GM21447 (cell line): ENCODE data around the gene POC1A.

ENCODE experiments used
- ATAC-seq: cut with Tn5 transposase; IDR thresholded peaks from one replicate; pipeline ENCODE4 v1.9.1; 2021; ENCODE audit not compliant: unreplicated experiment

POC1A gene

DNA sequence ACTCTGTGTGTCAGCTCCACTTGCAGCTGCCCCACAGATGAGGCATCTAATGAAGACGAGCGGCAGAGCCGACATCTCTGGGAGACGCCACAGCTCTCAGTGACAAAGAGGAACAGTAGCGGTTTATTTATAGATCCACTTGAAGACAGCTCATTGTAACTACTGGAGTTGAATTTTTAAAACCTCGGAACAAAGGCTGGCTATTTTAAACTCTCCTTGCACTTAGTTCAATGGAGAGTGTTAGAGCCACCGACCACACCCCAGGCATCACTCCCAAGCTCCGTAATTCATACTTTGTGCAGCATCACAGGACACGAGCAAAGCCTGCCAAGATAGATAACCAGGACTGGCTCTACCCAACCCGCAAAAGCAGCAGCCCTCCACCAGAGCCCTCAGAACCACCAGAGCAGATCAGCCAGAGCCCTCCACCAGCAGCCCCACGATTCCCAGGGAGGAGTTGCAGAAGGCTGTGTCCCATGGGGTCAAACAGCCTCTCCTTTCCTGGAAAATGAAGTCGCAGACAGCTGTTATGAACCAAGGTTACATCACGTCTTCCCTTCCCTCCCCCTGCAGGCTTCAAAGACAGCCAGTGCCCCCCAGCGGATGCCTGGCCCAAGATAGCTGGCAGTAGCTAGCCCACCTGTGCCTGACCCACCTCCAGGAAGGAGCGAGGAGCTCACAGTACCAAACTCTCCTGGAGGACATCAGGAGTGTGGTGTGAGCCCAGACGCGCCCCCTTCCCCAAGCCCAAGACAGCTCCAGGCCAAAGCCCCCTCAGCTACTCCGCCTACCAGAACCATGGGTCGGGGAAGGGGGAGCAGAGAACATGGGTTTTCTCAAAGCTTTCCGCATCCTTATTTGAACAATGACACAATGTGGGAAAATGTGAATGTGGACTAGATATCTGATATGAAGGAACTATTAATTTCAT is 45.7 kb downstream of the POC1A start:
- no peak for ATAC-seq

DNA sequence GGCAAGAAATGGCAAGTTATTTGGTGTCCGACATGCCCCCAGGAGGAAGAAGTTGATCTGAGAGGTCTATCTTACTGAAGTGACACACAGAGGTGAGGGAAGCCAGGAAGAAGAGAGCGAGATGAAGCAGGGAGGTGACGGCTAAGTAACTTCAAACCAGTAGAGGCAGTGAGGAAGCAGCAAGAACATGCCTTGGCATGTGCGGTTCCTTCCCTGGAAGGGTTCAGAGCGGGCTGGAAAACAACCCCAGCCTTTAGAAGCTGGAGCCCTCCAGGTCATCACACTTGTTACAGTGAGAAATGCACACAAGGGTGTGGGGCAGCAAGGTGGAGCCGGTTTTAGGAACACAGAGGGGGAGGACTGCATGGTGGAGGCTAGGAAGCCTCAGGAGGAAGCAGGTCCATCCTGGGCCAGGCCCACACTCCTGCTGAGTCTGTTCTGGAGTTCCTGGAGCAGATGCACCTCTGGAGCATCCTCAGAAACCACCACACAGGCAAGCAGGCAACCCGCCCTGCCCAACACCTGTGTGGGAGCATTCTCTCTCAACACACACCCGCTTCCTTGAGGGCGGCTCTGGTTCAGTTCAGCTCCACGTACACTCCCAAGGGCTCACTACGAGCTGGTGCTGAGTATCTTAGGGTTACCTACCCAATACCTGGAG is 47.1 kb downstream of the POC1A start:
- ATAC-seq = no peak

DNA sequence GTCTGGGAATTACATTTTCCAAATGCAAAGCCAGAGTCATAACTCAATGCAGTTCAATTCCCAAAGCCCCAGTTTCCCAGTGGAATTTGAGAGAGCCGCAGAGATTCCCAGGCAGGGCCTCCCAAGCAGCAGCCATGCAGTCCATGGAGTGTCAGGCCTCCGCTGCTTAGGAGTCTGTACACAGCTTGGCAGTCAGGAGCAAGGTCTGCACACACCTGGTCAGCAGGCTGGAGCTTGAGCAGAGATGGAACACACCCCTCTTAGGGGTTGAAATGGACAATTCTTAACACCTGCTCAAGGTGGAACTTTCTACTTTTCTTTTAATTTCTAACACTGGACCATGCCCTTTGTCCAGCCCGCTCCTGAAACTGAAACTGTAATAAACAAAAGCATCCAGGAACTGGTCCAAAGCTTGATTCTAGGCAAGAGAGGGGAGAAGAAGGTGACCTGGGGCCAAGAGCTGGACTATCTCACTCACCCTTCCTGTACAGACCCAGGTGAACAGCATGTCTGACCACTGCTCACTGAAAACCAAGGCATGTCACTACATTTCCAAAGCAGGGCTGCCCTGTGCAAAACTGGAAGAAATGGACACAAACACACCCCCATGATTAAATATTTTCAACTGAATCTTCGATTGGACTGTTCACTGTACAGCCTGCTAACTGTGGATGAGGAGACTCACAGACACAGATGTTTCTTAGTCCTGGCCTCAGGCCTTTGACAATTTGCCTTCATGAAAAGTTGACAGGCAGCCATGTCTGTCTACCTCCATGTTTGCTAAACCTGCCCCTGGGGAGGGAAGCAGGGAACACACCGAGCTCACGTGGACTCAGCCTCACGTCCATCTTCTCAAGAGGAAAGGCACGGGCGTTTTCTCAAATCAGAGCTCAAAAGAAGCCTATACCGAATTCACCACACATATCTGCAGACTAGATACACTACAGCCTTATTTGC is 49.3 kb downstream of the POC1A start:
- ATAC-seq = no peak

DNA sequence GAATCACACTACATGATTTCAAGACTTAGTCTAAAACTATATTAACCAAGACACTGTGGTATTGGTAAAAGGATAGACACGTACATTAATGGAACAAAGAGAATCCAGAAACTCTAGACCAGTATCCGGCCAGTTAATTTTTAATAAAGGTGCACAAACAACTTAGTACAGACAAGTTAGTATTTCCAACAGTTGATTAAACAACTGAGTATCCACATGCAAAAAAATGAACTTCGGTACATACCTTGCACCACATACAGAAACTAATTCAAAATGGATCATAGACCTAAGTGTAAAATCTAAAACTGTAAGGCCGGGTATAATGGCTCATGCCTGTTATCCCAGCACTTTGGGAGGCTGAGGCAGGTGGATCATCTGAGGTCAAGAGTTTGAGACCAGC is 51.3 kb downstream of the POC1A start:
- ATAC-seq = no peak

DNA sequence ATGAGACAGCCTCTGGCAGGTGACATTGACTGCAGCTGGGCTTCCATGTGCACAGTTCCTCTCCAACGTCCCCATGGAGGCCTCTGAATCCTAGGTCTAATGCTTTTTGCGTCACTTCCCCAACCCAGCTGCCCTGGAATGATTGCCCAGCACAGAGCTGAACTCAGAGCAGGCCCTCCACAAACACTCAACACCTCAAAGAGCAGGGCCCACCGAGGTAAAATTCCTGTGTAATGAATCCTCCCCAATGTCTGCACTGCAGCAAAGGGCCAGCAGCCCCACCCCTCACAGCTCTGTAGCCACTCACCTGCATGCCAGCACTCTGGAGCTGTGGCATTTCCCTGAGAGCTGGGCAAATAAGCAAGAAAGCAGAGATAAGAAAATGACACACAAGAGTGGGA is 55.2 kb downstream of the POC1A start:
- no peak for ATAC-seq

DNA sequence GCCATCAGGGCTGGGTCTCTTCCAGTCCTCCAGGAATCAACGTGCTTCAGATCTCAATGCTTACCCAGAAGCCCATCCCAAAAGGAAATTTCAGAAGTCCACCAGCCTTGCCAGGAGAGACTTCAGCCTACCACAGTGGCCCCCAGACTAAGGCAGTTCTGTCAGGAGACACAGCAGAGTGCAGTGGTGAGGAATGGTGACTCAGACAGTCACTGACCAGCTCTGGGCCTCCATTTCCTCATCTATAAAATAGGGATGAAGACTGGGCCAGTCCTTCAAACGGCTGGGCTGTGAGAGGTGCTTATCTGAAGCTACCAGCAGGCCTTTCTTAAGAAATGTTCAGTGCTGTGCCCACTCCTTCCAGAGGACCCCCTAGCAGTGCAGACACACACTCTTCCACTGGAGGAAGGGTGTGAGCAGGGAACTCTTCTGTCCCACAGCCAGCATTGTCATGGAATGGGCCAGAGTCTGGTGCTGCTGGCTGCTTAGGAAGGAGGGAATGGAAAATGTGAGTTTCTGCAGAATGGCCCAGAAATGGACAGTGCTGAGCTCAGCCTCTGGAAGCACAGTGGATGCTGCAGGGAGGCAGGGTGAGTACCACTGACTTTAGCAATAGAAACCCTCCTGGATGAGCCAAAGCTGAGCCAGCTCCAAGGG is 56.2 kb downstream of the POC1A start:
- no peak for ATAC-seq

DNA sequence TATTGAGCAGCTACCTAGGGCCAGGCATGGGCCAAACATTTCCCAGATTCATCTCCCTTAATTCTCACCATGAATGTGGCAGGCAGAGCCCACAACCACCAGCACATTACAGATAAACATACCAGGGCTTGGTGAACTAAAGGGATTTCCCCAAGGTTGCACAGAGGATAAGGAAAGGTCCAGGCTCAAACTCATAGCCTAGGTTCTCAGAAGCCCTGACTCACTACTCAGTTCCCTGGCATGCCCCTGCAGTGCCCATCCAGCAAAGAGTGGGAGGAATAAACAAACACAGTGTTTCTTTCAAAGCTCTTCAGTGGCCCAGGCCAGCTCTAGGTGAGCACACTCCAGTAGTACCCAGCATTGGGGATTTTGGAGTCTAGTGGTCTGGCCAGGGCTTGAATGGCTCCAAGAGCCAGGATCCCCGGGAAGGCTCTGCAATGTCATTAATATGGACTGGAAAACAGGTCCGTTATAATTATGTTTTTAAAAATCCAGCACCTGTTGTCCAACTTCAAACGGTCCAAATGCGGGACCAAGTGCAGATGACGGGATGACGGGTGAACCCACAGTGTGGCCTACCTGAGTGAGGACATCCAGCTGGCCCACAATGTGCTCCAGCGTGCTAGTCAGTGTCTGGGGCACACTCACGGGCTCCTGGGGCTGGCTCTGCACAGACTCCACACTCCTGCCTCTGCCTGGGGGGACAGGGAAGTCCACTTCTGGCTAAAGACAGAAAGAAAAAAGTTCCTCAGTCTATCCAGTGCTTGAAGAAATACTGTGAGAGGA is 58.0 kb downstream of the POC1A start:
- ATAC-seq = no peak

DNA sequence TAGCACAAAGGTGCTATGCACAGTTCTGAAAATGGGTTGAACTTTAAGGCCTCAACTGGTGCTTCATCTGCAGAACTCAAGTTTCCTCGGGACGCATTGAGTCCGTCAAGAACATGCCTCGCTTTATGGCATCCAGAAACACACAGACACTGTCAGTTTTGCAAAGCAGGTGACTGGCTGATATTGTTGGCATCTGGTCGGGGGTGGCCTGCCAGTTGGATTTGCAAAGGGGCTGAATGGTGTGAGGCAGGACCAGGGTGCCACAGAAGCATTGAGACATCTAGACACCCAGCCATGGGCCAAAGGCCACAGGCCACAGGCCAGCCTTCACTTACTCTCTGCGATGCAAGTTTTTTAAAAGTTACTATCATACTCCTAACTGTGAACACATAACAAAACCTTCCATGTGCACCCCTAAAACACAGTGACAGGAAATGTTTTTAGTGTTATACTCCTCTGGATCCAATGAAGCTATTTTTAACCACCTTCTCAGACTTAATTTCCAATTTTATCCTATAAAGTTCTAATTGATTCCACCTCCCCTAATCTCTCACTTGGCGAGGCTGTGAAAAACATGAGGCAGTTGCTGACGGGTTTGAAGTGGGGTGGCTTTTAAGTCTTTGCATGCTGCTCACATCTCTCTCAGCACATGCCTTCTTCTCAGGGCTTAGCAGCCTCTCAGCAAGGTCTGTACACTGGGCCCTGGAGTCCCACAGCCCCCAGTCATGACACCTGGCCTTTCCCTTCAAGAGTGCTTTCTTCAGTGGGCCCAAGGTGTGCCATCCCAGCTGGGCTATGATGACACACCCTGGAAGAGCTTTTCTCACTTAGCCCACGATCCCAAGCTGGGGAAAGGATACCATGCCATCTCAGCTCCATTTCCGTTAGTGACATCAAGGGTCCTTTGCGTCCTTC is 59.4 kb downstream of the POC1A start:
- no peak for ATAC-seq

DNA sequence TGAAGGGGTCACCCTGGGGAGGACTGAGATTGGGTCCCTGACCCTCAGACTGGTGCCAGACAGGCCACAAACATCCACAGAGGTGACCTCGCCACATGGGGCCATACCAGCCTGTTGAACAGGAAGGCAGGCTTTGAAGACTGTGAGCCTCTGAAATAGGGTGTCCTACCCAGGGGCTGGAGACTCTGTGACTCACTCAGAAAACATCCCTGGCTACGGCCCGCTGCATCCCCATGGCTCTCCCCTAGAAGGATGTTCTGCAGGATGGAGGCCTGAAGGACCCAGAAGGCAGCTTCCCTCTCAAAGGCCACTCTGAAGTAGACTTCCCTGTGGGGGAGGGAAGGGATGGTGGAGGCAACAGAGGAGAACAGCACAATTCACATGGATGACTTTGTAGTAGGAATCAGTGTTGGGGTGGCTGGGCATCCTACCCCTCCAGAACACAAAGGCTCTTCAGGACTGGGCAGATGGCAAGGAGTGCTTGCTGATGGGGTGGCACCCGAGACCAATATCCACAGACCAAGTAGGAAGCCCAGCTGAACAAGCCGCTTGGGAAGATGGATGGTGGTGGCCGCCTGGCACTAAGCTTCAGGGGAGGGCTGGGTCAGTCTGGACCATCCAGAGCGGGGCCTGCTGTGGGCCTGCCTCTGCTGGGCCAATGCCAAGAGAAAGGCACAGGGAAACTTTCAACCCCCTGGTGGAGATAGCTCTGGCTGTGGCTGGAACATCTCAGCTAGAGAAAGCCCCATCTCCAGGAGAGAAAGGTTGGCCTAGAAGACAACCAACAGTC is 60.3 kb downstream of the POC1A start:
- no peak for ATAC-seq

DNA sequence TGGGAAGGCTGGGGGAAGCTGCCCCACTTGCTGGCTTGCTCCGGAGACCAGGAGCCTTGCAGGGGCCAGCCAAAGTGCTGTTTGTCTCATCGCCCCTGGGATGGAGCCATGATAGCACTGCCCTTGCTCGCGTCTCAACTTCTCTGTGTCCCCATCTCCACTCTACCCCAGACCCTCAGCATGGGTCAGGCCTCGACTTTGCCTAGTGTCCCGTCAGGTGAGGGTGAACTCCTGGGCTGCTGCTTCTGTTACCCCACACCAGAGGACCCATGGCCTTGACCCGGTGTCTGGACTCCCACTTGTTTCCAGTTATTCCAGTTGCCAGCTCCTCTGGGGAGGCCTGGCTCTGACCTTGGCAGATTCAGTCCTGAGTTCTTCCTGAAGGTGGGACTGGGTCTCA is 61.3 kb downstream of the POC1A start:
- ATAC-seq = no peak

DNA sequence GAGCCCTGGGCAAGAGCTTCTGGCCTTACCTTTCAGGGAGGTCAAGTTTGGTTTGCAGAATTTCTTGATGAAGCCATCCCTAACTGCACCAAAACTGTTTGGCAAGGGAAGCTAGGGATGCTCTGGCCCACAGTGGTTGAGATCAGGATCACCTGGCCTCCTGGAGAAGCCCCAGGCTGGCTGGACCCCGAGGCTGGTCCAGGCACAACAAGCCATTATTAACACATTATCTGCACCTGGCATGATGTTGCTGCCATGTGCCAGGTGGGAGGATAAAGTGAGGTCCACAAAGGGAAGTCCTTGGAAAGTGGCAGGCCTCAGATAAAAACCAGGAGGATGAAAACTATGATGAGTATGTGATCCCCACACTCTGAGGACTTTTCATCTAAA is 62.0 kb downstream of the POC1A start:
- no peak for ATAC-seq

DNA sequence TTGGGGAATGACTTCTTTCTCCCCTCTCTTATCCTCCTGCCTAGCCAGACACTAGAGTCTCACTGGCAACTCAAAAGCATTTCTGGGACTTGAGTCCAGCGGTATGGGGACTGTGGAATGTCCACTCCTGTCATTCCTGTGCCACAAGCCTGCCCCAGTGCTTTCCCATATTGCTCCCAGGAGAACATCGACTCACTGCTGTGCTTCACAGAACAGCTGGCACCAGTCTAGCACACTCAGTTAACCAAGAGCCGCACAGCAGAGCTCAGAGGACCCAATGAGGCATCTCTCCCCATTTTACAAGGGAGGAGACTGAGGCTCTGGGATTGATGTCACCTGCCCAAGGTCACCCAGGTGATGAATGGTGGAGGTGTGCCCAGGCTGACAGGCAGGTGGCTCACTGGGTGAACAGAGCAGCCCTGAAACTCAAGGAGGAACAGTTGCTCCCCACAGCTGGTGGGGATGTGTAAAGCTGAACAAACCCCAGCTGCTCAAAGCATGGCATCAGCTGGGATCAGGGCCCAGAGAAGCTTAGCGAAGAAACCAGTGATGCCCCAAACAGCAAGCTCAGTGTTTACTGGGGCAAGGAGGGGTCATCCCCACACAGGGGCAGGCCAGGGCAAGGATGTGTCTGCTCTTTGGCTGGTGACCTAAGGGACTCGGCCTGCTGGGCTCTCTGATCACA is 62.5 kb downstream of the POC1A start:
- no peak for ATAC-seq

DNA sequence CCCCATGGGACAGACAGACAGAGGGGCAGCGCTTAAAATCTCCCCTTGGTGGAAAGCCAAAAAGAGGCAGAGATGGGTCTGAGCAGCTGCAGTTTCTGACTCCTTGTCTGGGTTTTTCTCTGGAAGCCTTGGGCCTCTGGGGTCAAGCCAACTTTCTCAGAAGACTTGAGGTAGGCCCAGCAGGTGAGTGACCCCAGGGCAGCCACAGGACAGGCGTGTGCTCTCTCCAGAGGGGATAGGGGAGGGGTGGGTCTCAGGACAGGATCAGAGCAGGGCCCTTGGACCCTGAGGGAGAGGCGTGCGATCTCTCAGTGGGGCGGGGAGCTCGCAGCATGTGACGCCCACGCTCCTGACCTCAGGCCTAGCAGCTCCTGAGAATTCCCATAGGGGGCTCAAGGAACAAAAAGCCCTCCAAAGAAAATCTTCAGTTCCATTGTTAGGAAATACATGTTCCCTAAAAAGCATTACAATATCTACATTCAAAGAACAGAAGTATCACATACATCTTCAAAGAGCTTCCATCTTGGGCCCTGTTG is 63.2 kb downstream of the POC1A start:
- no peak for ATAC-seq

DNA sequence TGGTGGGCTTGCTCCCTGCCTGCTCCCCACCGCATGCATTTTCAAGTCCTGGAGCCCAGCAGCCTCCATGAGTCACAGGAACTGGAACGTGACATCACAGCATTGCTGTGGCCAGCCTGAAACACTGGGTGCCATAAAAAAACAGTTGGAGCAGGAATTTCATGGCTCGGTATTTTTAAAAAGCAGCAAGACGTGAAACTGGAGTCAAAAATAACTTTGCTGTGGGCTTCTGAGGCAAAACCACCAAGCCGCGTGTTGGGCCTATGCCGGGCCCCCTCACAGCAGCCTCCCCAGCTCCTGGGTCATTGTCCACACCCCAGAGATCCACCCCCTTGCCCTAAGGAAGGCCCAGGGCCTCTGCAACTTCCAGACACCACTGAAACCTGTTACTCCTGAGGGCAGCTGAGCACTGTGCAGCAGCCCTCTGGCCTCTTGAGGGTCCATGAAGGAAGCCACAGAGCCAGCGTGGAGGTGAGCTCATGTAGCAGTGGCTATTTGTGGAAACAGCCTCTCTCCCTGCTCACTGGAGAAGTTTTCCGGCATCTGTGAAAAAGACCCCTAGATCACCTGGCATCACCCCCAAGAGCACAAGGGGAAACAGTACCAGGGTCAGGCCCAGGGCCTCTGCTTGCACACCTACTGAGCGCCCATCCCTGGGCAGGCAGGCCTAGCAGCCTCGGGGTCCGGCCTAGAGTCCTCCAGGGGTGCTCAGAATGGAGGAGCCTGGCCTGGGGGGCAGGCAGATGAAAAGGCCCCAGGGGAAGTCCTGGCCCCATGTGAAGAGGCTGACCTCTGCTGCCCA is 63.9 kb downstream of the POC1A start:
- no peak for ATAC-seq

DNA sequence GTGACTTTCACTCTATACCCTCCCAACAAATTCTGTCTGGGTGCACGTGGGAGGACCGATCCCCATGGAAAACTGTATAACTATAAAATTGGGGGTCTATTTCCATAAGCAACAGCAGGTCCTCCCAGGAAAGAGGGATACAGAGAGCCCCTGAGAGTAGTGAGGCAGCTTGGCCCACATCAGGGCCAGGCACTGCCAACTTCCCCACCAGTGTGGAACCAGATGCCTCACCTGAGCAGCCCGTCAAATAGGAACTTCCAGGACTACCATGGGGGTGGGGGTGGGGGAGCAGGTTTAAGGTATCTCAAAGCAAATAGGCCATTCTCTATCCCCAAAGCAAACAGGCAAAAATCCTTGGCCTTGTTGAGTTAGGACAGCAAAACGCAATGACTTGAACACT is 64.5 kb downstream of the POC1A start:
- ATAC-seq = no peak
